Measurements from ENCODE around the gene TOMM70.

TOMM70 gene

DNA sequence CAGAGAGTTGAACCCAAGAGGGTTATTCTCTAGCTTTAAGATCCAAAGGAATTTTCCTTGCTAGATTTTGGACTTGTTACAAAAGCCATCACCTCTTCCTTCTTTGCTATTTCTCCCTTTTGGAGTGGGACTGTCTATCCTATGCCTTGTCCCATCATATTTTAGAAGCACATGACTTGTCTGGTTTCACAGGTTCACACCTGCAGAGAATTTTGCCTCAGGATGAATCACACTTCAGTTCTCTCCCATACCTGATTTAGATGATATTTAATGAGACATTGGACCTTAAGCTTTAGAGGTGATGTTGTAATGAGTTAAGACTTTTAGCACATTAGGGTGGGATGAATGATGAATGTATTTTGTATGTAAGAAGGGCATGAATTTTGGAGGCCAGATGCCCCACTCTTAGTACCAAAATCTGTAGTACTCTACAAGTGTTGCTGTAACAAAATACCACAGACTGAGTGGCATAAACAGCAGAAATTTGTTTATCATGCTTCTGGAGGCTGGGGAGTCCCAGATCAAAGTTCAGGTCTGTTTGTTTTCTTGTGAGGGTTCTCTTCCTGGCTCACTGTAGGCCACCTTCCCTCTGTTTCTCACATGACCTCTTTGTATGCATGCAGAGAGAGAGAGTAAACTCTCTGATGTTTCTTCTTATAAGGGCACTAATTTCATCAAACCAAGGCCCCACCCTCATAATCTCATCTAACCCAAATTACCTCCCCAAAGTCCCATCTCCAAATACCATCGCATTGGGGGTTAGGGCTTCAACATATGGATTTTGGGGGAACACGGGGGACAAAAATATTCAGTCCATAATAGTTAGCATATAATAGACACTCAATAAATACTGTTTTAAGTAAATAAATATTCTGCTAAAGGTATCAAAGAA lies 10.4 kb upstream of the TOMM70 start:
- no peak for DNase-seq (ENCODE audit: low spot score)

GRCh38 chr3:100407977-100408532 lies 7.2 kb upstream of the TOMM70 start:
- DNase-seq (ENCODE audit: low spot score), result peak; percentile 16

DNA sequence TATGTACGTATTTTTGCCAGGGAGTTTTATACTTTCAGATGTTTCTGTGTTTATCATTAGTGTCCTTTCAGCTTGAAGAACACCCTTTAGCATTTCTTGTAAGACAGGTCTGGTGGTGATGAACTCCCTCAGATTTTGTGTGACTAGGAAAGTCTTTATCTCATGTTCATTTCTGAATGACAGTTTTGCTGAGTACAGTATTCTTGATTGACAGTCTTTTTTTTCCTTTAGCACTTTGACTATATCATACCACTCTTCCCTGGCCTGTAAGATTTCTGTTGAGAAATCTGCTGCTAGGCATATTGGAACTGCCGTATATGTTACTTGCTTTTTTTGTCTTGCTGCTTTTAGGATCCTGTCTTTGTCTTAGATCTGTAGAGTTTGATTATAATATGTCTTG lies 6.3 kb upstream of the TOMM70 start:
- DNase-seq (ENCODE audit: low spot score), result no peak

DNA sequence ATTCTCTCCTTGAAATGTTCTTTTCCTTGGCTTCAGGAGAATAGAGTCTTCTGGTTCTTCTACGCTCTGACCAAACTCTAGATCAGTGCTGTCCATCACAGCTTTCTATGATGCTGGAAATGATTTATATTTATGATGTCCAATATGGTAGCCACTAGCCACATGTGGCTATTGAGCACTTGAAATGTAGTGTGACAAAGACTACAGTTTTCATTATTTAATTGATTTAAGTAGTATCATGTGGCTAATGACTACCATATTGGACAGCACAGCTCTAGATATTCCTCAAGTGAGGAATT lies 3.3 kb upstream of the TOMM70 start:
- no peak for DNase-seq (ENCODE audit: low spot score)

DNA sequence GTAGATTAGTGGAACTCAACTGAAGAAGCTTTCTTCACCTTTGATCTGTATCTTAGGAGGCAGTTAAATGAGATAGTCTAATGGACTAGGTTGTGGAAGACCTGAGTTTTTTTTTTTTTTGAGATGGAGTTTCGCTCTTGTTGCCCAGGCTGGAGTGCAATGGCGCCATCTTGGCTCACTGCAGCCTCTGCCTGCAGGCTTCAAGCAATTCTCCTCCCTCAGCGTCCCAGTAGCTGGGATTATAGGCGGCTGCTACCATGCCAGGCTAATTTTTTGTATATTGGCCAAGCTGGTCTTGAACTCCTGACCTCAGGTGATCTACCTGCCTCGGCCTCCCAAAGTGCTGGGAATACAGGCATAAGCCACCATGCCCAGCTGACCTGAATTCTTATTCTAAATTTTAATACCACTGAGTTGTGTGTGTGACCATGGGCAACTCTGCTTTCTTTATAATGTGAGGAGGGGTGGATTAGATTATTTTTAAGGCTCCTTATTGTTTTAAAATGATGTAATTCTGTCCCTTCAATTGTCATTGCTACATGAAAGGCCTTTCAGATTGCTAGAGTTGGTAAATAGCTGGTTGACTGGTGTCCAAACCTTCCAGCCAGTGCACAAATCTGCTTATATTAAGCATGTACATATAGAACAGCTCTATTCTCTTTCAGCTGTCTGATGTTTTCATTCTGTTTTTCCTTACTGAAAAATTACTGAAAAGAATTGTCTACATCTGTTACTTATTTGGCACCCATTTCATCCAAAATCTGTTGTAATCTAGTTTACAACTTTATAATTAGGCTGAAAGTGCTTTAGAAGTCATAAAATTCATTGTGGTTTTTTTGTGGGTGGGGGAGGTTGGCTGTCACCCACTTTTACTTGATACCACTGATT lies 2.7 kb upstream of the TOMM70 start:
- DNase-seq (ENCODE audit: low spot score), result peak; percentile 23

DNA sequence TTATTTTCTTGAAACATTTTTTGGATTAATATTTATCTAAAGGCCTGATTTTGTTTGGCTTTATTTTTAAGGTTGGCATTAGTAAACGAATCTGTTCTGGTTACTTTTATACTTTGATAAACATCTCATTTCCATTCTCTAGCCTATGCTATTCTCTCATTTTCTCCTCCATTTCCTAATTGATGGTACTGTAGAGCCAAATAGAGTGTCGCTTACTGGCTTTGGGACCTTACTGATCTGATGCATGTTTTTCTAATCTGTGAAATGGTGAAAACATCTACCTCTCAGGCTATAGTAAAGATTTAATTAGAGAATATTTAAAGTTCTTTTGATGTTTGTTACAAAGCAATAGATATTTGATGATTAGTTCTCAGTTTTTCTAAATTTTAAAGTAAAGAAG lies 2.0 kb upstream of the TOMM70 start:
- DNase-seq (ENCODE audit: low spot score), result no peak

- peak; percentile 7 for DNase-seq (ENCODE audit: low spot score)
These were observed 1.4 kb upstream of the TOMM70 start for GRCh38 chr3:100402256-100402655.

- no peak for DNase-seq (ENCODE audit: low spot score)
These were observed 769 bp upstream of the TOMM70 start for GRCh38 chr3:100401674-100402041.

DNA sequence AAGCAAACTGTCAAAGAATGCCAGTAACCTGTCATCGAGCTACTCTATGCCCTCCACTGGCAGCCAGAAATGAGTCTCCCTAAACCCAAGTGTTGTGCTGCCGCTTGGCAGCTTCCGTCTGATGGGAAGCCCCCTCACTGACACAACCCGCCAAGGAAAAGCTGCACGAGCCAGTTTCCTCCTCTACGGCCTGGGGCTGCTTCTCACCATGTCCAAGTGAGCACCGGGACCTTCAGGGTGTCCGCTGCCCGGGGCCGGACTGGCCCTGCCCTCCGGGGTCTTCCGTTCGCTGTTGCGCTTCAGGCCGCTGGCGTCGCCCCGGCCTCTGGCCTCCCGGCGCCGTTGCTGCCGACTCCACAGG lies 490 bp downstream of the TOMM70 start:
- peak; percentile 33 for DNase-seq (ENCODE audit: low spot score)

GRCh38 chr3:100399341-100400071 lies 1.4 kb downstream of the TOMM70 start:
- no peak for DNase-seq (ENCODE audit: low spot score)

GRCh38 chr3:100396967-100397366 lies 3.9 kb downstream of the TOMM70 start:
- no peak for DNase-seq (ENCODE audit: low spot score)

GRCh38 chr3:100395679-100396431 lies 5.0 kb downstream of the TOMM70 start:
- no peak for DNase-seq (ENCODE audit: low spot score)

DNA sequence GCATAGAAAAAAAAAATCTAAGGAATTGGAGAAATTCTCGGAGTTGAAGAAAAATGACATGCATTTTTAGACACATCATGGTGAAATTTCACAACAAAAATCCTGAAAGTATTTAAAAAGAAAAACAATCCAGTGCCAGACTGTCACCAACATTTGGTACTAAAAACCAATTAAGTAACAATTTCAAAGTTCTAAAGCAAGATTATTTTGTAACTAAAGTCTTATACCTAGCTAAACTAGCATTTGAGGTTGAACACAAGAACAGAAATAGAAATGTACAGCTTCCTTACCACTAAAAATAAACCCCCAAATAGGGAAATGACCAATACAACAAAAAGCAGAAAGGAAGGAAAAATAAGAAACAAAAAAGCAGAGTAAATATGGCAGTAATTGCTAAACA lies 11.9 kb downstream of the TOMM70 start:
- DNase-seq (ENCODE audit: low spot score), result no peak

- DNase-seq (ENCODE audit: low spot score), result no peak
These were observed 14.3 kb downstream of the TOMM70 start for GRCh38 chr3:100386437-100387074.

- DNase-seq (ENCODE audit: low spot score), result no peak
These were observed 16.0 kb downstream of the TOMM70 start for GRCh38 chr3:100384733-100385525.

GRCh38 chr3:100376301-100376700 lies 24.6 kb downstream of the TOMM70 start:
- peak; percentile 67 for DNase-seq (ENCODE audit: low spot score)

GRCh38 chr3:100374521-100374920 lies 26.4 kb downstream of the TOMM70 start:
- no peak for DNase-seq (ENCODE audit: low spot score)

- DNase-seq (ENCODE audit: low spot score), result no peak
These were observed 30.1 kb downstream of the TOMM70 start for GRCh38 chr3:100370756-100371155.

DNA sequence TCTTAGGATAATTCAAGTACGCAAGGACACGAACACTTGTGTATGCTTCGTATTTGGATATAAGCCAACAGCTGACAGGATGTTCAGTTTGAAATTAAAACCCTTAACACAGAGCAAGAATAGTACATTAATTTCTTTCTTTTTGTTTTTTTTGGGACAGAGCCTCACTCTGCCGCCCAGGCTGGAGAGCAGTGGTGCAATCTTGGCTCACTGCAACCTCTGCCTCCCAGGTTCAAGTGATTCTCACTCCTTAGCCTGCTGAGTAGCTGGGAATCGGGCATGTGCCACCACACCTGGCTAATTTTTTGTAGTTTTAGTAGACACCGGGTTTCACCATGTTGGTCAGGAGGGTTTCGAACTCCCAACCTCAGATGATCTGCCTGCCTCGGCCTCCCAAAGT lies 32.4 kb downstream of the TOMM70 start:
- DNase-seq (ENCODE audit: low spot score), result no peak

DNA sequence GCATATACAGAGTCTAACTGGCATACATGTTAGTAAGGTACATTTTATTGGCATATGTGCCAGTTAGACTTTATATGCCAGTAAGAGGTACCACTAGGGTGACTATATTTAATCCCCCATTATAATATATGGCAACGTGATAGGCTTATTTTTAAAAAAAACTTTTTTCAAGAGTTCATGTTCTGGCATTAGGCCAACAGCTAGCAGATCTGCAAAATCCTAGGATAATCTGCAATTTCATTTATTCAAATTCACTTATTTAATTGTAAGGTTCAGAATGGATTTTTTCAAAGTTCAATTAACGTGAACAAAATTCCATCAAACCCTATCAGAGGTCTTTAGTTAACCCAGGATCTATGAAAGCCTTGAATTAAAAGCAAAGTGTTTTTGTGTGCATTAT lies 34.5 kb downstream of the TOMM70 start:
- no peak for DNase-seq (ENCODE audit: low spot score)
